ENCODE data around the gene ESYT3. TPM values are rescaled to one million over a fixed set of nuclear protein-coding genes. Genes with fewer than 3 reads are reported as not detected.

Gene ESYT3, protein sequence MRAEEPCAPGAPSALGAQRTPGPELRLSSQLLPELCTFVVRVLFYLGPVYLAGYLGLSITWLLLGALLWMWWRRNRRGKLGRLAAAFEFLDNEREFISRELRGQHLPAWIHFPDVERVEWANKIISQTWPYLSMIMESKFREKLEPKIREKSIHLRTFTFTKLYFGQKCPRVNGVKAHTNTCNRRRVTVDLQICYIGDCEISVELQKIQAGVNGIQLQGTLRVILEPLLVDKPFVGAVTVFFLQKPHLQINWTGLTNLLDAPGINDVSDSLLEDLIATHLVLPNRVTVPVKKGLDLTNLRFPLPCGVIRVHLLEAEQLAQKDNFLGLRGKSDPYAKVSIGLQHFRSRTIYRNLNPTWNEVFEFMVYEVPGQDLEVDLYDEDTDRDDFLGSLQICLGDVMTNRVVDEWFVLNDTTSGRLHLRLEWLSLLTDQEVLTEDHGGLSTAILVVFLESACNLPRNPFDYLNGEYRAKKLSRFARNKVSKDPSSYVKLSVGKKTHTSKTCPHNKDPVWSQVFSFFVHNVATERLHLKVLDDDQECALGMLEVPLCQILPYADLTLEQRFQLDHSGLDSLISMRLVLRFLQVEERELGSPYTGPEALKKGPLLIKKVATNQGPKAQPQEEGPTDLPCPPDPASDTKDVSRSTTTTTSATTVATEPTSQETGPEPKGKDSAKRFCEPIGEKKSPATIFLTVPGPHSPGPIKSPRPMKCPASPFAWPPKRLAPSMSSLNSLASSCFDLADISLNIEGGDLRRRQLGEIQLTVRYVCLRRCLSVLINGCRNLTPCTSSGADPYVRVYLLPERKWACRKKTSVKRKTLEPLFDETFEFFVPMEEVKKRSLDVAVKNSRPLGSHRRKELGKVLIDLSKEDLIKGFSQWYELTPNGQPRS
- total RNA-seq: 1 to 10 TPM in 2 of 3 donors, under 1 TPM in 1; 0.32 to 4.2 (median 2.3) TPM

DNA sequence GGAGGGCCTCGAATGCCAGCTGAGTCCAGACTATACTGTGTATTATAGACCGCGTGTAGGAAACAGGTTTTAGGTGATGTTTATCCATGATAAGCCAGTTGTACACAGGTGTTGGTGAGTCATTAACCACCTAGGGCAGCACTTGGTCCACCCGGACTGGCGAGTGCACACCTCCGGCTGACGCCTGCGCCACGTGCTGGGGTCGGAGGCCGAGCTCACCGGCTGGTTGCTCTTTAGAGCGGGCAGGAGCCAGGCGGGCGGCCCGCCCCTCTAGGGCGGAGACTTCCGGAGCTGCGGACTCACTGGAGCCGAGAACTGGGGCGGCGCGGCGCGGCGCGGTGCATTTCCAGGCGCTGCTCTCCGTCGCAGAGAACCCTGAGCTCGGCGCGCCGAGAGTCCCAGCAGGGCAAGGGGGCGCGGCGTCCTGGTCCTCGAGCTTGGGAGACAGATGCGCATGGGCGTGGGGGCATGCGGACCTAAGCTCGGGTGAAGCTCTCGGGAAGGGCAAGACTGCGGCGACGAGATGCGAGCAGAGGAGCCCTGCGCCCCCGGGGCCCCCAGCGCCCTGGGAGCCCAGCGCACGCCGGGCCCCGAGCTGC, at the start of gene ESYT3:
Gene ESYT3, plus strand, starts transcription at position 341 of the 599 bp plus-strand sequence. Its CDS starts 183 bp downstream, at position 524.
- intact Hi-C loops (cut with DNase I; ENCODE audit: low total_unique reads): no loop called here
- no peak within 1 kb of the TSS for H3K27ac ChIP-seq
- no peaks in the 10 kb centered on the region for H3K9me3 ChIP-seq
- H3K4me1 ChIP-seq: no peaks in the 10 kb centered on the region
- peaks cover 0 to 12% of the 10 kb centered on the region in 2 donors for H3K27me3 ChIP-seq
- no peaks in the 10 kb centered on the region for H3K36me3 ChIP-seq
- peak; percentile 55 to 62 for DNase-seq (ENCODE audit: low spot score in 2 of 2)
- peak within 1 kb of the TSS; percentile 42 to 83 (median 63) for H3K4me3 ChIP-seq
- no peak for TF ChIP-seq POLR2A (IDR thresholded peaks at IDR 0.05)
- peak in 1 of 3 donors; percentile 12 for TF ChIP-seq POLR2AphosphoS5 (IDR thresholded peaks at IDR 0.05)
- TF ChIP-seq, protein P1, sequence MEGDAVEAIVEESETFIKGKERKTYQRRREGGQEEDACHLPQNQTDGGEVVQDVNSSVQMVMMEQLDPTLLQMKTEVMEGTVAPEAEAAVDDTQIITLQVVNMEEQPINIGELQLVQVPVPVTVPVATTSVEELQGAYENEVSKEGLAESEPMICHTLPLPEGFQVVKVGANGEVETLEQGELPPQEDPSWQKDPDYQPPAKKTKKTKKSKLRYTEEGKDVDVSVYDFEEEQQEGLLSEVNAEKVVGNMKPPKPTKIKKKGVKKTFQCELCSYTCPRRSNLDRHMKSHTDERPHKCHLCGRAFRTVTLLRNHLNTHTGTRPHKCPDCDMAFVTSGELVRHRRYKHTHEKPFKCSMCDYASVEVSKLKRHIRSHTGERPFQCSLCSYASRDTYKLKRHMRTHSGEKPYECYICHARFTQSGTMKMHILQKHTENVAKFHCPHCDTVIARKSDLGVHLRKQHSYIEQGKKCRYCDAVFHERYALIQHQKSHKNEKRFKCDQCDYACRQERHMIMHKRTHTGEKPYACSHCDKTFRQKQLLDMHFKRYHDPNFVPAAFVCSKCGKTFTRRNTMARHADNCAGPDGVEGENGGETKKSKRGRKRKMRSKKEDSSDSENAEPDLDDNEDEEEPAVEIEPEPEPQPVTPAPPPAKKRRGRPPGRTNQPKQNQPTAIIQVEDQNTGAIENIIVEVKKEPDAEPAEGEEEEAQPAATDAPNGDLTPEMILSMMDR (IDR thresholded peaks at IDR 0.05): no peak

- TF ChIP-seq POLR2A (IDR thresholded peaks at IDR 0.05): no peak
- TF ChIP-seq POLR2AphosphoS5 (IDR thresholded peaks at IDR 0.05): no peak
- TF ChIP-seq, protein P1 (IDR thresholded peaks at IDR 0.05): no peak
- H3K4me1 ChIP-seq: peaks cover 14 to 17% of the 10 kb centered on the region in 2 donors
- intact Hi-C loops (cut with DNase I; ENCODE audit: low total_unique reads): no loop called here
- H3K4me3 ChIP-seq: no peak overlapping the region
- DNase-seq (ENCODE audit: low spot score in 2 of 2): no peak
- H3K36me3 ChIP-seq: no peaks in the 10 kb centered on the region
- peak overlapping the region; percentile 90 to 93 for H3K27ac ChIP-seq
- no peaks in the 10 kb centered on the region for H3K27me3 ChIP-seq
- no peaks in the 10 kb centered on the region for H3K9me3 ChIP-seq
Measured at GRCh38 chr3:138384976-138385375, 49.4 kb upstream of the ESYT3 start.

DNA sequence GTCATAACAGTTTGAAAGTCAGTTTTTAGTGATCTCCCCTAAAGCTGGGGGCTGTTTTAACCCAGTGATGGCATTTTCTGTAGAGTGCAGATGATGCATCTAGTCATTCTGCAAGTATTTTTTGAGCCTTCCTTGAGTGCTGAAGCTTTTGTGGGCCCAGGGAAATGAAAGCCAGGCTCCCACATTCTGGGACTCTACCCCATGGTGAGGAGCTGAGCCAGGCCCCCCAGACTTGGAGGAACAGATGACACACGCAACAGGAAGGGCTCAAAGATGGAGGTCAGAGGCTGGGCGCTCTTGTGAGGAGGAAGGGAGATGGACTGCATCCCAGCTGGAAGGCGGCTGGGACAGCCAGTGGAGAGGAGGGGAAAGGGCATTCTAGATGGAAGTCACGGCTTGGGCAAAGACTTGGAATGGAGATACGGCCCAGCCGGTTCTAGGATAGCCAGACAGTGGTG, 45.2 kb upstream of the ESYT3 start:
- no peak for DNase-seq (ENCODE audit: low spot score in 2 of 2)
- H3K27ac ChIP-seq: peak overlapping the region; percentile 85
- no peaks in the 10 kb centered on the region for H3K9me3 ChIP-seq
- peaks cover 0 to 3% of the 10 kb centered on the region in 2 donors for H3K4me1 ChIP-seq
- intact Hi-C loops (cut with DNase I; ENCODE audit: low total_unique reads): no loop called here
- H3K27me3 ChIP-seq: no peaks in the 10 kb centered on the region
- H3K36me3 ChIP-seq: no peaks in the 10 kb centered on the region
- TF ChIP-seq, protein P1 (IDR thresholded peaks at IDR 0.05): no peak
- TF ChIP-seq POLR2A (IDR thresholded peaks at IDR 0.05): no peak
- TF ChIP-seq POLR2AphosphoS5 (IDR thresholded peaks at IDR 0.05): no peak
- H3K4me3 ChIP-seq: no peak overlapping the region

GRCh38 chr3:138389841-138390581, 44.4 kb upstream of the ESYT3 start:
- H3K36me3 ChIP-seq: no peaks in the 10 kb centered on the region
- TF ChIP-seq, protein P1 (IDR thresholded peaks at IDR 0.05): no peak
- peak; percentile 35 to 63 (median 47) for TF ChIP-seq POLR2AphosphoS5 (IDR thresholded peaks at IDR 0.05)
- H3K4me1 ChIP-seq: peaks cover 0 to 3% of the 10 kb centered on the region in 2 donors
- H3K27ac ChIP-seq: peak overlapping the region; percentile 85
- no peaks in the 10 kb centered on the region for H3K27me3 ChIP-seq
- peak overlapping the region in 2 of 3 donors; percentile 18 to 36 for H3K4me3 ChIP-seq
- intact Hi-C loops (cut with DNase I; ENCODE audit: low total_unique reads): no loop called here
- peak in 1 of 2 donors; percentile 78 for DNase-seq (ENCODE audit: low spot score in 2 of 2)
- H3K9me3 ChIP-seq: no peaks in the 10 kb centered on the region

Measured in breast epithelium (tissue), 4 donors.